Measurements from ENCODE around the gene ARHGEF38.

- no peak for TF ChIP-seq POLR2A (IDR thresholded peaks at IDR 0.05; ENCODE audit: low read depth, low read length)
- no peak for TF ChIP-seq TAF1 (IDR thresholded peaks at IDR 0.05; ENCODE audit: low read depth, low read length)
- TF ChIP-seq SPI1 (IDR thresholded peaks at IDR 0.05; ENCODE audit: low read depth, low read length): no peak
- TF ChIP-seq POLR2AphosphoS5 (IDR thresholded peaks at IDR 0.05; ENCODE audit: low read depth, low read length): no peak
- TF ChIP-seq POU2F2 (IDR thresholded peaks at IDR 0.05; ENCODE audit: low read depth, low read length): no peak
Observed at GRCh38 chr4:105725623-105726022, 173.2 kb downstream of the ARHGEF38 start.

Data from GM12891 (cell line).